HEK293 (cell line): ENCODE results near the gene PHF23.
A peak's percentile ranks its signal among the peaks of the same experiment; 100 is the strongest.

Source experiments
- HOXA7 ChIP-seq: sonication (generic); formaldehyde crosslinking; IDR thresholded peaks from 2 replicates; pipeline ENCODE4 v1.8.1; 2022; ENCODE audit warnings: missing genetic modification reagents, borderline replicate concordance
- KLF8 ChIP-seq: fragments of 450-650 bp; formaldehyde crosslinking; IDR thresholded peaks from 2 replicates; pipeline ENCODE4 v1.5.1; 2016; ENCODE audit warnings: missing biosample characterization, missing genetic modification characterization
- OSR2 ChIP-seq: fragments of 450-650 bp; formaldehyde crosslinking; IDR thresholded peaks from 2 replicates; pipeline ENCODE4 v1.5.1; 2016; ENCODE audit warnings: missing biosample characterization, missing genetic modification characterization
- SP3 ChIP-seq: fragments of 450-650 bp; formaldehyde crosslinking; IDR thresholded peaks from 2 replicates; pipeline ENCODE4 v1.5.1; 2016; ENCODE audit warnings: missing biosample characterization, missing genetic modification characterization
- TCF7L2 ChIP-seq: IDR thresholded peaks from 2 replicates; pipeline ENCODE4 v1.6.1; 2011; ENCODE audit warnings: low read depth, mild to moderate bottlenecking, inconsistent platforms, low read length, moderate library complexity, borderline replicate concordance
- ZFP37 ChIP-seq: fragments of 450-650 bp; formaldehyde crosslinking; IDR thresholded peaks from 2 replicates; pipeline ENCODE4 v1.5.1; 2016; ENCODE audit warnings: missing biosample characterization, missing genetic modification characterization
- ZNF121 ChIP-seq: fragments of 450-650 bp; formaldehyde crosslinking; IDR thresholded peaks from 2 replicates; pipeline ENCODE4 v1.5.1; 2016; ENCODE audit warnings: missing biosample characterization, missing genetic modification characterization
- ZNF138 ChIP-seq: fragments of 450-650 bp; formaldehyde crosslinking; IDR thresholded peaks from 2 replicates; pipeline ENCODE4 v1.5.1; 2016; ENCODE audit warnings: missing biosample characterization, missing genetic modification characterization, borderline replicate concordance
- ZNF157 ChIP-seq: fragments of 450-650 bp; formaldehyde crosslinking; IDR thresholded peaks from 2 replicates; pipeline ENCODE4 v1.5.1; 2016; ENCODE audit warnings: missing biosample characterization, missing genetic modification characterization
- ZNF174 ChIP-seq: fragments of 450-650 bp; formaldehyde crosslinking; IDR thresholded peaks from 2 replicates; pipeline ENCODE4 v1.5.0; 2017; ENCODE audit warnings: missing biosample characterization, mild to moderate bottlenecking, missing genetic modification characterization
- ZNF221 ChIP-seq: fragments of 450-650 bp; formaldehyde crosslinking; IDR thresholded peaks from 2 replicates; pipeline ENCODE4 v1.5.1; 2017; ENCODE audit warnings: missing biosample characterization, missing genetic modification characterization, borderline replicate concordance
- ZNF223 ChIP-seq: fragments of 450-650 bp; formaldehyde crosslinking; IDR thresholded peaks from 2 replicates; pipeline ENCODE4 v1.5.1; 2016; ENCODE audit warnings: missing biosample characterization, missing genetic modification characterization
- ZNF24 ChIP-seq: fragments of 450-650 bp; formaldehyde crosslinking; IDR thresholded peaks from 2 replicates; pipeline ENCODE4 v1.5.1; 2016; ENCODE audit warnings: missing biosample characterization, missing genetic modification characterization
- ZNF274 ChIP-seq, 2 experiments: fragments of 200-500 bp in 1 of 2; fragments of 450-650 bp in 1 of 2; sonication (Bioruptor generic) in 1 of 2; formaldehyde crosslinking in 1 of 2; IDR thresholded peaks; 2 replicates each; pipeline versions ENCODE4 v1.5.1 to v1.6.1; 2014 to 2016; ENCODE audit warnings: borderline replicate concordance in 1 of 2, inconsistent platforms in 1 of 2, low read length in 1 of 2, missing biosample characterization in 1 of 2, missing genetic modification characterization in 1 of 2
- ZNF350 ChIP-seq: fragments of 450-650 bp; formaldehyde crosslinking; IDR thresholded peaks from 2 replicates; pipeline ENCODE4 v1.5.0; 2017; ENCODE audit warnings: missing biosample characterization, mild to moderate bottlenecking, missing genetic modification characterization
- ZNF423 ChIP-seq: fragments of 450-650 bp; formaldehyde crosslinking; IDR thresholded peaks from 2 replicates; pipeline ENCODE4 v1.5.1; 2016; ENCODE audit warnings: missing biosample characterization, missing genetic modification characterization
- ZNF510 ChIP-seq: fragments of 450-650 bp; formaldehyde crosslinking; IDR thresholded peaks from 2 replicates; pipeline ENCODE4 v1.5.1; 2018; ENCODE audit warnings: mild to moderate bottlenecking, missing genetic modification characterization, missing biosample characterization; ENCODE audit not compliant: insufficient replicate concordance
- ZNF555 ChIP-seq: fragments of 450-650 bp; formaldehyde crosslinking; conservative IDR thresholded peaks from 2 replicates; pipeline ENCODE4 v1.5.1; 2017; ENCODE audit warnings: missing biosample characterization, mild to moderate bottlenecking, missing genetic modification characterization, inconsistent platforms
- ZNF571 ChIP-seq: fragments of 450-650 bp; formaldehyde crosslinking; IDR thresholded peaks from 2 replicates; pipeline ENCODE4 v1.5.0; 2017; ENCODE audit warnings: missing biosample characterization, missing genetic modification characterization
- ZNF621 ChIP-seq: fragments of 450-650 bp; formaldehyde crosslinking; IDR thresholded peaks from 2 replicates; pipeline ENCODE4 v1.5.1; 2017; ENCODE audit warnings: missing biosample characterization, missing genetic modification characterization
- ZNF654 ChIP-seq: fragments of 450-650 bp; formaldehyde crosslinking; IDR thresholded peaks from 2 replicates; pipeline ENCODE4 v1.5.1; 2016; ENCODE audit warnings: low read depth, missing biosample characterization, missing genetic modification characterization
- ZSCAN16 ChIP-seq: fragments of 450-650 bp; formaldehyde crosslinking; IDR thresholded peaks from 2 replicates; pipeline ENCODE4 v1.5.1; 2016; ENCODE audit warnings: missing biosample characterization, missing genetic modification characterization
- ZSCAN23 ChIP-seq: fragments of 450-650 bp; formaldehyde crosslinking; IDR thresholded peaks from 2 replicates; pipeline ENCODE4 v1.5.1; 2016; ENCODE audit warnings: missing biosample characterization, missing genetic modification characterization
- TF ChIP-seq, protein P1 (sequence below): fragments of 450-650 bp; formaldehyde crosslinking; IDR thresholded peaks from 2 replicates; pipeline ENCODE4 v1.5.1; 2016; ENCODE audit warnings: missing biosample characterization, missing genetic modification characterization
- TF ChIP-seq, protein P2 (sequence below): fragments of 450-650 bp; formaldehyde crosslinking; IDR thresholded peaks from 2 replicates; pipeline ENCODE4 v1.5.1; 2016; ENCODE audit warnings: missing biosample characterization, missing genetic modification characterization
- TF ChIP-seq, protein P3 (sequence below): fragments of 450-650 bp; formaldehyde crosslinking; IDR thresholded peaks from 2 replicates; pipeline ENCODE4 v1.5.1; 2016; ENCODE audit warnings: missing biosample characterization, missing genetic modification characterization
- TF ChIP-seq, protein P4 (sequence below): fragments of 450-650 bp; formaldehyde crosslinking; IDR thresholded peaks from 2 replicates; pipeline ENCODE4 v1.5.1; 2016; ENCODE audit warnings: missing biosample characterization, missing genetic modification characterization
- TF ChIP-seq, protein P5 (sequence below): fragments of 450-650 bp; formaldehyde crosslinking; IDR thresholded peaks from 2 replicates; pipeline ENCODE4 v1.5.1; 2017; ENCODE audit warnings: missing biosample characterization, missing genetic modification characterization
- TF ChIP-seq, protein P6 (sequence below): fragments of 450-650 bp; formaldehyde crosslinking; IDR thresholded peaks from 2 replicates; pipeline ENCODE4 v1.5.1; 2016; ENCODE audit warnings: missing biosample characterization, missing genetic modification characterization

PHF23 gene

DNA sequence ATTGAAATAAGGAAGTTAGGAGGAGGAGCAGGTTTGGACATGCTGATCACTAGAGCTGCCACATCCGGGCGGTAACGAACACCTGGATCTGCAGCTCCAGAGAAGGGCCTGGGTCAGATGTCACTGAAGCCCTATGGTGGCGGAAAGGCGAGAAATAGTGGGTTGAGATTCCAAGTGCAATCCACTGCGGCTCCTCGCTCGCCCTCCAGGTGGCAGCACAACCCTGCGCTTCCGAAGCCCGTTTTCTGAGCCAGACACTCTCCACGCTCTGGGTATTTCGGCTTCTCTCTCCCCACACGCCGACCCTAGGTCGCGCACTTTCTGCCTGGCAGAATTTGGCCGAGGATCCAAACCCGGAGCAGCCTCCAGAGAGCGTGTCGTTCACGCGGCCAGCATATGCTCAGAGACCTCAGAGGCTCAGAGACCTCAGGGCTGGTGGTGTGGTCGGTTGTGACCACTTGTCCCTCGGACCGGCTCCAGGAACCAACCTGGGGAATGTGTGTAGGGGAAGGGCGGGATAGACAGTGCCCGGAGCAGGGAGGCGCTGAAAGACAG, 41.3 kb upstream of the PHF23 start (continued):
- TF ChIP-seq SP3 (tag by site-specific recombination), result peak; percentile 8; the same call in 1 of the 2 replicates
- TF ChIP-seq, protein P1, sequence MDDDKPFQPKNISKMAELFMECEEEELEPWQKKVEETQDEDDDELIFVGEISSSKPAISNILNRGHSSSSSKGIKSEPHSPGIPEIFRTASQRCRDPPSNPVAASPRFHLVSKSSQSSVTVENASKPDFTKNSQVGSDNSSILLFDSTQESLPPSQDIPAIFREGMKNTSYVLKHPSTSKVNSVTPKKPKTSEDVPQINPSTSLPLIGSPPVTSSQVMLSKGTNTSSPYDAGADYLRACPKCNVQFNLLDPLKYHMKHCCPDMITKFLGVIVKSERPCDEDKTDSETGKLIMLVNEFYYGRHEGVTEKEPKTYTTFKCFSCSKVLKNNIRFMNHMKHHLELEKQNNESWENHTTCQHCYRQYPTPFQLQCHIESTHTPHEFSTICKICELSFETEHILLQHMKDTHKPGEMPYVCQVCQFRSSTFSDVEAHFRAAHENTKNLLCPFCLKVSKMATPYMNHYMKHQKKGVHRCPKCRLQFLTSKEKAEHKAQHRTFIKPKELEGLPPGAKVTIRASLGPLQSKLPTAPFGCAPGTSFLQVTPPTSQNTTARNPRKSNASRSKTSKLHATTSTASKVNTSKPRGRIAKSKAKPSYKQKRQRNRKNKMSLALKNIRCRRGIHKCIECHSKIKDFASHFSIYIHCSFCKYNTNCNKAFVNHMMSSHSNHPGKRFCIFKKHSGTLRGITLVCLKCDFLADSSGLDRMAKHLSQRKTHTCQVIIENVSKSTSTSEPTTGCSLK, result no peak
- TF ChIP-seq ZNF221, result no peak
- TF ChIP-seq ZNF24, result no peak
- TF ChIP-seq ZNF621 (tag by site-specific recombination), result no peak
- TF ChIP-seq, protein P2, sequence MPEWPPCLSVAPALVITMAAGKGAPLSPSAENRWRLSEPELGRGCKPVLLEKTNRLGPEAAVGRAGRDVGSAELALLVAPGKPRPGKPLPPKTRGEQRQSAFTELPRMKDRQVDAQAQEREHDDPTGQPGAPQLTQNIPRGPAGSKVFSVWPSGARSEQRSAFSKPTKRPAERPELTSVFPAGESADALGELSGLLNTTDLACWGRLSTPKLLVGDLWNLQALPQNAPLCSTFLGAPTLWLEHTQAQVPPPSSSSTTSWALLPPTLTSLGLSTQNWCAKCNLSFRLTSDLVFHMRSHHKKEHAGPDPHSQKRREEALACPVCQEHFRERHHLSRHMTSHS, result no peak
- no peak for TF ChIP-seq ZNF138 (tag by site-specific recombination)
- 0 out of 2 replicates have a peak, but pooled peaks have one; percentile 46 for TF ChIP-seq ZFP37 (tag by site-specific recombination)
- no peak for TF ChIP-seq ZNF121 (tag by site-specific recombination)
- no peak for TF ChIP-seq ZNF571 (tag by site-specific recombination)
- TF ChIP-seq ZNF223 (tag by site-specific recombination), result no peak
- TF ChIP-seq, protein P3, sequence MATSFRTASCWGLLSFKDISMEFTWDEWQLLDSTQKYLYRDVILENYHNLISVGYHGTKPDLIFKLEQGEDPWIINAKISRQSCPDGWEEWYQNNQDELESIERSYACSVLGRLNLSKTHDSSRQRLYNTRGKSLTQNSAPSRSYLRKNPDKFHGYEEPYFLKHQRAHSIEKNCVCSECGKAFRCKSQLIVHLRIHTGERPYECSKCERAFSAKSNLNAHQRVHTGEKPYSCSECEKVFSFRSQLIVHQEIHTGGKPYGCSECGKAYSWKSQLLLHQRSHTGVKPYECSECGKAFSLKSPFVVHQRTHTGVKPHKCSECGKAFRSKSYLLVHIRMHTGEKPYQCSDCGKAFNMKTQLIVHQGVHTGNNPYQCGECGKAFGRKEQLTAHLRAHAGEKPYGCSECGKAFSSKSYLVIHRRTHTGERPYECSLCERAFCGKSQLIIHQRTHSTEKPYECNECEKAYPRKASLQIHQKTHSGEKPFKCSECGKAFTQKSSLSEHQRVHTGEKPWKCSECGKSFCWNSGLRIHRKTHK, result no peak
- no peak for TF ChIP-seq OSR2 (tag by site-specific recombination)
- no peak for TF ChIP-seq ZSCAN16 (tag by site-specific recombination)
- TF ChIP-seq, protein P4, sequence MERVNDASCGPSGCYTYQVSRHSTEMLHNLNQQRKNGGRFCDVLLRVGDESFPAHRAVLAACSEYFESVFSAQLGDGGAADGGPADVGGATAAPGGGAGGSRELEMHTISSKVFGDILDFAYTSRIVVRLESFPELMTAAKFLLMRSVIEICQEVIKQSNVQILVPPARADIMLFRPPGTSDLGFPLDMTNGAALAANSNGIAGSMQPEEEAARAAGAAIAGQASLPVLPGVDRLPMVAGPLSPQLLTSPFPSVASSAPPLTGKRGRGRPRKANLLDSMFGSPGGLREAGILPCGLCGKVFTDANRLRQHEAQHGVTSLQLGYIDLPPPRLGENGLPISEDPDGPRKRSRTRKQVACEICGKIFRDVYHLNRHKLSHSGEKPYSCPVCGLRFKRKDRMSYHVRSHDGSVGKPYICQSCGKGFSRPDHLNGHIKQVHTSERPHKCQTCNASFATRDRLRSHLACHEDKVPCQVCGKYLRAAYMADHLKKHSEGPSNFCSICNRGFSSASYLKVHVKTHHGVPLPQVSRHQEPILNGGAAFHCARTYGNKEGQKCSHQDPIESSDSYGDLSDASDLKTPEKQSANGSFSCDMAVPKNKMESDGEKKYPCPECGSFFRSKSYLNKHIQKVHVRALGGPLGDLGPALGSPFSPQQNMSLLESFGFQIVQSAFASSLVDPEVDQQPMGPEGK (tag by site-specific recombination), result no peak; the same call in 1 of the 2 replicates
- no peak for TF ChIP-seq ZNF555 (tag by site-specific recombination)
- TF ChIP-seq ZNF423 (tag by site-specific recombination), result no peak
- no peak for TF ChIP-seq ZNF350 (tag by site-specific recombination)
- TF ChIP-seq ZNF157 (tag by site-specific recombination), result no peak
- no peak for TF ChIP-seq TCF7L2
- no peak for TF ChIP-seq ZNF174 (tag by site-specific recombination)
- TF ChIP-seq ZNF274 (IDR thresholded peaks at IDR 0.05; ENCODE audit: low read length), result no peak
- TF ChIP-seq ZNF274 (tag by site-specific recombination; IDR thresholded peaks at IDR 0.05; ENCODE audit: borderline replicate concordance), result no peak
- no peak for TF ChIP-seq ZNF510 (tag by site-specific recombination)
- no peak for TF ChIP-seq ZSCAN23
- TF ChIP-seq, protein P5, sequence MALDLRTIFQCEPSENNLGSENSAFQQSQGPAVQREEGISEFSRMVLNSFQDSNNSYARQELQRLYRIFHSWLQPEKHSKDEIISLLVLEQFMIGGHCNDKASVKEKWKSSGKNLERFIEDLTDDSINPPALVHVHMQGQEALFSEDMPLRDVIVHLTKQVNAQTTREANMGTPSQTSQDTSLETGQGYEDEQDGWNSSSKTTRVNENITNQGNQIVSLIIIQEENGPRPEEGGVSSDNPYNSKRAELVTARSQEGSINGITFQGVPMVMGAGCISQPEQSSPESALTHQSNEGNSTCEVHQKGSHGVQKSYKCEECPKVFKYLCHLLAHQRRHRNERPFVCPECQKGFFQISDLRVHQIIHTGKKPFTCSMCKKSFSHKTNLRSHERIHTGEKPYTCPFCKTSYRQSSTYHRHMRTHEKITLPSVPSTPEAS (tag by site-specific recombination), result no peak
- no peak for TF ChIP-seq HOXA7 (CRISPR knock-in tag)
- TF ChIP-seq, protein P6, sequence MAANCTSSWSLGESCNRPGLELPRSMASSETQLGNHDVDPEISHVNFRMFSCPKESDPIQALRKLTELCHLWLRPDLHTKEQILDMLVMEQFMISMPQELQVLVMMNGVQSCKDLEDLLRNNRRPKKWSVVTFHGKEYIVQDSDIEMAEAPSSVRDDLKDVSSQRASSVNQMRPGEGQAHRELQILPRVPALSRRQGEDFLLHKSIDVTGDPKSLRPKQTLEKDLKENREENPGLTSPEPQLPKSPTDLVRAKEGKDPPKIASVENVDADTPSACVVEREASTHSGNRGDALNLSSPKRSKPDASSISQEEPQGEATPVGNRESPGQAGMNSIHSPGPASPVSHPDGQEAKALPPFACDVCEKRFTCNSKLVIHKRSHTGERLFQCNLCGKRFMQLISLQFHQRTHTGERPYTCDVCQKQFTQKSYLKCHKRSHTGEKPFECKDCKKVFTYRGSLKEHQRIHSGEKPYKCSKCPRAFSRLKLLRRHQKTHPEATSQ (tag by site-specific recombination), result no peak
- peak; percentile 21; the same call in 1 of the 2 replicates for TF ChIP-seq KLF8 (tag by site-specific recombination)
- peak; percentile 83 for TF ChIP-seq ZNF654 (tag by site-specific recombination)
